ENCODE results near the gene PLSCR4. TPM values are rescaled to one million over a fixed set of nuclear protein-coding genes. Genes with fewer than 3 reads are reported as not detected.

PLSCR4 gene
- total RNA-seq, 2 experiments from 2014 or later: not detected

- CTCF ChIA-PET (ENCODE audit: unreplicated experiment): no interaction called here
- intact Hi-C loops (cut with micrococcal nuclease; ENCODE audit: unreplicated experiment): no loop called here
- Histone ChIP-seq H3K27ac (ENCODE audit: low read depth, low read length, poor library complexity, severe bottlenecking) (no peak overlapping the region), H4K20me1 (ENCODE audit: insufficient read depth, low read length) (no peaks in the 10 kb centered on the region), H3K36me3 (ENCODE audit: insufficient read depth, low read length) (no peaks in the 10 kb centered on the region), H3K4me1 (ENCODE audit: insufficient read depth, low read length, poor library complexity, severe bottlenecking) (no peaks in the 10 kb centered on the region), H3K9me2 (ENCODE audit: insufficient read depth, low read length) (no peaks in the 10 kb centered on the region), H3K79me2 (ENCODE audit: insufficient read depth, low read depth, low read length) (no peaks in the 10 kb centered on the region), H2AFZ (ENCODE audit: low read length) (no peak overlapping the region), H3K4me3 (ENCODE audit: low read depth, low read length, poor library complexity, severe bottlenecking) (no peak overlapping the region), H3K4me2 (ENCODE audit: low read length) (no peak overlapping the region), H3K9me3 (ENCODE audit: low read length) (no peaks in the 10 kb centered on the region)
- POLR2A ChIA-PET: no interaction called here
- BruUV-seq (replicated peaks): no TSS peak
- DNase-seq (ENCODE audit: low spot score): no peak
- TF ChIP-seq EZH2phosphoT487 (IDR thresholded peaks at IDR 0.05; ENCODE audit: borderline replicate concordance, low read depth, low read length) (no peak), CTCF (conservative IDR thresholded peaks at IDR 0.05; ENCODE audit: low read length) (no peak)
These were observed 81.0 kb downstream of the PLSCR4 start for GRCh38 chr3:146169891-146170290.

GRCh38 chr3:146166826-146167225, 84.1 kb downstream of the PLSCR4 start:
- Histone ChIP-seq H3K36me3 (ENCODE audit: insufficient read depth, low read length) (no peaks in the 10 kb centered on the region), H3K4me2 (ENCODE audit: low read length) (no peak overlapping the region), H3K27ac (ENCODE audit: low read depth, low read length, poor library complexity, severe bottlenecking) (no peak overlapping the region), H2AFZ (ENCODE audit: low read length) (no peak overlapping the region), H3K4me1 (ENCODE audit: insufficient read depth, low read length, poor library complexity, severe bottlenecking) (no peaks in the 10 kb centered on the region), H4K20me1 (ENCODE audit: insufficient read depth, low read length) (no peaks in the 10 kb centered on the region), H3K4me3 (ENCODE audit: low read depth, low read length, poor library complexity, severe bottlenecking) (no peak overlapping the region), H3K9me3 (ENCODE audit: low read length) (no peaks in the 10 kb centered on the region), H3K9me2 (ENCODE audit: insufficient read depth, low read length) (no peaks in the 10 kb centered on the region), H3K79me2 (ENCODE audit: insufficient read depth, low read depth, low read length) (no peaks in the 10 kb centered on the region)
- POLR2A ChIA-PET: interaction anchor here (0.6 kb wide), 1 partner anchor 24 kb away, joined by 4 read pairs; no protein-coding TSS in a partner anchor
- DNase-seq (ENCODE audit: low spot score): no peak
- intact Hi-C loops (cut with micrococcal nuclease; ENCODE audit: unreplicated experiment): no loop called here
- no TSS peak for BruUV-seq (replicated peaks)
- TF ChIP-seq CTCF (conservative IDR thresholded peaks at IDR 0.05; ENCODE audit: low read length) (no peak), EZH2phosphoT487 (IDR thresholded peaks at IDR 0.05; ENCODE audit: borderline replicate concordance, low read depth, low read length) (no peak)
- CTCF ChIA-PET (ENCODE audit: unreplicated experiment): no interaction called here

- no peak for DNase-seq (ENCODE audit: low spot score)
These were observed 84.5 kb downstream of the PLSCR4 start for GRCh38 chr3:146166415-146166821.

More at GRCh38 chr3:146166415-146166821, 84.5 kb downstream of the PLSCR4 start:
- POLR2A ChIA-PET: interaction anchor here (0.6 to 1.7 kb wide), 2 partner anchors 10 to 24 kb away, joined by 4 to 8 read pairs; no protein-coding TSS in a partner anchor
- CTCF ChIA-PET (ENCODE audit: unreplicated experiment): no interaction called here
- H3K4me2 ChIP-seq (ENCODE audit: low read length): no peak overlapping the region
- no peaks in the 10 kb centered on the region for H3K9me2 ChIP-seq (ENCODE audit: insufficient read depth, low read length)
- intact Hi-C loops (cut with micrococcal nuclease; ENCODE audit: unreplicated experiment): no loop called here
- no peak overlapping the region for H3K4me3 ChIP-seq (ENCODE audit: low read depth, low read length, poor library complexity, severe bottlenecking)
- no peak for TF ChIP-seq EZH2phosphoT487 (IDR thresholded peaks at IDR 0.05; ENCODE audit: borderline replicate concordance, low read depth, low read length)
- no peak for TF ChIP-seq CTCF (conservative IDR thresholded peaks at IDR 0.05; ENCODE audit: low read length)
- no peaks in the 10 kb centered on the region for H3K4me1 ChIP-seq (ENCODE audit: insufficient read depth, low read length, poor library complexity, severe bottlenecking)
- no peaks in the 10 kb centered on the region for H3K9me3 ChIP-seq (ENCODE audit: low read length)
- no peak overlapping the region for H3K27ac ChIP-seq (ENCODE audit: low read depth, low read length, poor library complexity, severe bottlenecking)
- no peak overlapping the region for H2AFZ ChIP-seq (ENCODE audit: low read length)
- no peaks in the 10 kb centered on the region for H4K20me1 ChIP-seq (ENCODE audit: insufficient read depth, low read length)
- BruUV-seq (replicated peaks): no TSS peak
- no peaks in the 10 kb centered on the region for H3K79me2 ChIP-seq (ENCODE audit: insufficient read depth, low read depth, low read length)
- no peaks in the 10 kb centered on the region for H3K36me3 ChIP-seq (ENCODE audit: insufficient read depth, low read length)

All from OCI-LY7 (cell line).